GM18873 (cell line): ENCODE results near the gene WNT5B.

Source experiments
- ATAC-seq: cut with Tn5 transposase; IDR thresholded peaks from one replicate; pipeline ENCODE4 v1.9.1; 2021; ENCODE audit warnings: mild to moderate bottlenecking, moderate library complexity, moderate number of reproducible peaks; ENCODE audit not compliant: unreplicated experiment, low FRiP score

Gene WNT5B

DNA sequence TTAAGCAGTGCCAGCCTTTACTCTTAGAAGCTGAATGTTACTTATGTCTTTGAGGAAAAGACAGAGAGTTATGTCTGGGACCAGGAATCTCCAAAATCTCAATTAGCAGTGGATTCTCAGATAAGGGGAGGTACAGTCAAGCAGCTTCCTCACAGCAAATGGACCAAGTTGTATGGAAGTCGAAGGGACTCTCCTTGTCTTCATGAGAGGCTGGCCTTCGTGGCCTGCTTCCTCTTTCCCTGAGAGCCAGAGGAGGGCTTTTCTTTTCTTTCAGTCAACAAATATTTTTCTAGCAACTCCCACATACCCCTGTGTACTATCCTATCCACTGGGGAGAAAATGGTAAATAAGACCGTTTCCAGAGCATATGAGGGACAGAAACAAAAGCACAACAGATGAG, 6.6 kb upstream of the WNT5B start:
- ATAC-seq: no peak

DNA sequence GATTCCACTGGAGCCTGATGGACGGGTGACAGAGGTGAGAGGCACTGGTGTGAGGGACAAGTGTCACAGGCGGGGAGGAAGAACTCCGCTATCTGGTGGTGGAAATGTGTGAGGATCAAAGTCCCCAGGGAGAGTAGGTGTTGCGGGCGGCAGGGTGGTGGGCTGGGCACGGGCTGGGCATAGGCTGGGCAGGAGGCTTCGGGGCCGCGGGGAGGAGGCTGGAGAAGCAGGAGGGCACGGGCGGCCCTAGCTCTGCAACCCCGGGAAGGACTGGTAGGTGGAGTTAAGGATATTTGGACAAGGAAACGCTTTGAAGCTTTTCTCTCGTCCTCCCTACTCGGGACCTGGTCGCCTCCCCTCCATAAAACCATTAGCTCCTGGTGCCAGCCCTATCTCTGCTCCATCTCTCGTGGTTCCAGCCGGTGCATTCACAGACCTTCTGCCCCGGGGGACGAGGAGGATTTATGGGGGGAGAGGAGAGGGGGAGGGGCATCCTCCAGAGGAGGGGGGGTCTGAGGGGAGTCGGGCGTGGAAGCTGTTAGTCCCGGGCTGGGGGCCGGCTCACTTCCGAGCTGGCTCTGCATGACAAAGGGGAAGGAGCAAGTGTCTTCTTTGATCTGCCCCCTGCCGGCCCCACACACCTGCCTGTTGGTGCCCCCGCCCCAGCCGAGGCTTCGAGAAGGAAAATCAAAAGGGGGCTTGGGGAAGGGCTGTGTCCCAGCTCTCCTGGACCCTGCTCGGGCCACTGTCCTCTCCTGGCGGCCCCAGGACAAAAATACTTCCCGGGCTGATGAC, 504 bp downstream of the WNT5B start:
- ATAC-seq: no peak

DNA sequence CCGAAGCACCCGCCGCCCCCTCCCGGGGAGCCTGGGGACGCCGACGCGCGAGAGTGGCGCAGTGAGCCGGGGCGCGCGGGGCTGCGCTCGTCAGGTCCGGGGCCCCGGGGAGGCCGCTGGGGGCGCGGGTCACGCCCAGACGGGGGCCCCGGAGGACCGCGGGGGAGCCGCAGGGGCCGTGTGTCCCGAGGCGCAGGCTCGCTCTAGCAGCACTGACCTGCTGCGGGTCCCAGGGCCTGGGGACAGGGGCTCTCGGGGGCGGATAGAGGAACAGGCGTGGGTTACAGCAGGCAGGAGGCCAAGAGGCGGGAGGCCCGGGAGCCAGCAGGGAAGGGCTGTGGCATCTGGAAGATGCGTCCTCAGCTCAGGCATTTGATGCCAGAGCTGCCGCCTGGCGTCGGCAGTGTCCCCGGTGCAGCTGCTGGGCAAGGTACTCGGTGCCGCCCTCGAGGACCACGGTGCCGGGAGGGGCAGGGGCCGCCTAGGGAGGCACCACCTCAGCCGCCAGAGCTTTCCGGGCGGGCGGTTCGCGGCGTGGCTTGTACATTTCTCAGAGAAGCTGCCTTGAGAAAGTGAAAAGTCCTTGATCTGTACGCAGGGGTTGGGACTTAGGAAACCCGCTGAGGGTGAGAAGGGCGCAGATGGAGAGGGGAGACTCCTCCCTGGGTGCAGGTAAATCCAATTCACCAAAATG, 1.2 kb downstream of the WNT5B start:
- ATAC-seq: no peak

DNA sequence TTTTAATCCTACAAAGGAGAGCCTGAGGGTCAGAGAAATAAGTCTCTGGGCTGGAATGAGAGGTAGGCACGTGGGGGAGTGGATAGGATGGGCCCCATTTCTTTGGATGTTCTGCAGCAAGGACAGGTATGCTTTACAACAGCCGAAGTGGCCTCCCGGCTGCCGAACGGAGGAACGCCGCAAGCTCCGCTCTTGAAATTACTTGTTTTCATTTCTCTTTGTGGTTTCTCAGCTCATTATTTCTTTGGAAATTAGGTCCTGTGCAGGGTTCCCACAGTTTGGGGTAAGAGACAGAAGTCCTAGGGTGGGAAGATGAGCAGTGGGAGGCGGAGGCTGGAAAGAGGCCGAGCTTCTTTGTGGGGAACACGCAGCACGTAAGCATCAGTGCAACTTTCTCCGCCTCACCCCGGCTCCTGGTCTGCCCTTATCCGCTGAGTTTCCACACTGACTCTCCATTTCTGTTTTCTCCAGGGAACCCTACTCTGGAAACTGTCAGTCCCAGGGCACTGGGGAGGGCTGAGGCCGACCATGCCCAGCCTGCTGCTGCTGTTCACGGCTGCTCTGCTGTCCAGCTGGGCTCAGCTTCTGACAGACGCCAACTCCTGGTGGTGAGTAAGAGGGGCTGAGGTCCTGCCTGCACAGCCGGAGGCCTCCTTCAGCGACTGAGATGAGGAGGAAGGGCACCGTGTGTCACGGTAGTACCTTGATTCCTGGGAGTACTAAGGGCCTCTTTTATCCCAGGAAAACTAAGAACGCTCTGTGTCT, 2.0 kb downstream of the WNT5B start:
- no peak for ATAC-seq

DNA sequence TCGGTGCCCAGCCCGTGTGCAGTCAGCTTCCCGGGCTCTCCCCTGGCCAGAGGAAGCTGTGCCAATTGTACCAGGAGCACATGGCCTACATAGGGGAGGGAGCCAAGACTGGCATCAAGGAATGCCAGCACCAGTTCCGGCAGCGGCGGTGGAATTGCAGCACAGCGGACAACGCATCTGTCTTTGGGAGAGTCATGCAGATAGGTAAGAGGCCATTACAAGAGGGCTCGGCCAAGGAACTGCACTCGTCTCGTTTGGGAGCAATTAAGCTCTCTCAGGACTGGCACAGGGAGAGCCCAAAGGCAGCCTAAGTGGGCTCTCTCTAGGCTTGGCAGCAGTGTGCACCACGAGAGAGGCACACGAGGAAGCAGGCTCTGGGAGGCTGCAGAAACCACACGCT, 3.7 kb downstream of the WNT5B start:
- no peak for ATAC-seq

DNA sequence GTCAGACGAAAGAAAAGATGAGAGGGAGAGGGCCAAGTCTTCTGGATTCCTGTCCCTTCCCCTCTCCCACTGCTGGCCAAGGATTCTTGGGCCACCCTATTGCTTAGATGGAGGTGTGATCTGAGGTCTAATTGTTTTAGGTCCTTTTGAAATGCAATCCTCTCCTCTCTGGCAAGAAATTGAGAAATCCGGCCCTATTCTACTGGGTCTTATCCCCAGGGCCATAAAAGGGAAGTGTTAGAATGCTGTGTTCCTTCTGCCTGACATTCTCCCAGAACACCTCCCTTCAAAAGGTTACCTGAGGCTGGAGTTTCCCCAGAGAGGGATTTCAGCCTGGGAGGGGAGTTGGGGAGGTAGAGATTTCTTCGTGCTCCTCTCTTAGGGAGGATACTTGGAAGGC, 4.4 kb downstream of the WNT5B start:
- no peak for ATAC-seq

DNA sequence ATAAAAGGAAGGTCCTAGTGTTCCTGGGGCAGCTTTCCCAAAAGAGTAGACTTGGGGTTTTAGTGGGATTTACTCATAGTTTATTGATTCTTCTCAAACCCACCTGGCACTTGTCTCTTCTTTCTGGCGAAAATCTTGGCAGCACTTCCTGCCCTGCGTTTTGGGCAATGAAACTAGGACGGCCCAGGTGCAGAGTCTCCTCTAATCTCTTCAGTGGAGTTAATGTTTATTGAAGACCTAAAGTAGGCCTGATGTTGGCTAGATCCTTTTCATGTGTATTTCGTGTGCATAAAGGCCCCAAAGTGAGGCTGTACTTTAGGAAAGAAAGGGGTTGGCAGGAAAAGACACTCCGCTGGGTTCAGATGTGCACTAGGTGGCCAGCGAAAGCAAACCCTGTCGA, 5.1 kb downstream of the WNT5B start:
- no peak for ATAC-seq

DNA sequence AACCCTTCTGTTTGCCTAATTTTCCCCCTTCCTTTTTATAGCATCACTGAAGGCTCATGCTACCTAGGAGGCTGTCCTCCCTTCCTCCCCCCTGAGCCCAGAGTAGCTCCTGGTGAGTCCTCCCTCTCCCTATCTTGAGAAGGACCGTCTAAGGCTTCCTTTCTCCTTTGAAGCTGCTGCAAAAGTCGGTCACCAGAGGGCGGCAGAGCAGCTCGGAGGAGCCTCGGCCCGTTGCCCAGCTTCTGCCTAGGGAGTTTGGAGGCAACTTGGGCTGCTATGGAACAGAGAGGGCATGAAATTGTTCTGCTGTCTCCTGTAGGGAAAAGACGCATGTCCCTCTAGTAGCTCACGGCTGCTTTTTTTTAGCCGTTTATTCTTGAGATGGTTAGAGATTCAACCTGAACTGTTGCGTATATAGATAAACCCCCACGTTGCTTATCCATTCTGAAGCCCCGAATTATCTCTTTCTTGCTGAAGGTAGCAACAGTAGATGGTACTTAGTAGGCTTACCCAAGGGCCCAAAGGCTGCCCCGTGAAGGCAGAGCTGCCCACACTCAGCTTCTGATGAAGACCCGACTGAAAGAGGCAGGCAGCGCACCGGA, 5.7 kb downstream of the WNT5B start:
- ATAC-seq: no peak

DNA sequence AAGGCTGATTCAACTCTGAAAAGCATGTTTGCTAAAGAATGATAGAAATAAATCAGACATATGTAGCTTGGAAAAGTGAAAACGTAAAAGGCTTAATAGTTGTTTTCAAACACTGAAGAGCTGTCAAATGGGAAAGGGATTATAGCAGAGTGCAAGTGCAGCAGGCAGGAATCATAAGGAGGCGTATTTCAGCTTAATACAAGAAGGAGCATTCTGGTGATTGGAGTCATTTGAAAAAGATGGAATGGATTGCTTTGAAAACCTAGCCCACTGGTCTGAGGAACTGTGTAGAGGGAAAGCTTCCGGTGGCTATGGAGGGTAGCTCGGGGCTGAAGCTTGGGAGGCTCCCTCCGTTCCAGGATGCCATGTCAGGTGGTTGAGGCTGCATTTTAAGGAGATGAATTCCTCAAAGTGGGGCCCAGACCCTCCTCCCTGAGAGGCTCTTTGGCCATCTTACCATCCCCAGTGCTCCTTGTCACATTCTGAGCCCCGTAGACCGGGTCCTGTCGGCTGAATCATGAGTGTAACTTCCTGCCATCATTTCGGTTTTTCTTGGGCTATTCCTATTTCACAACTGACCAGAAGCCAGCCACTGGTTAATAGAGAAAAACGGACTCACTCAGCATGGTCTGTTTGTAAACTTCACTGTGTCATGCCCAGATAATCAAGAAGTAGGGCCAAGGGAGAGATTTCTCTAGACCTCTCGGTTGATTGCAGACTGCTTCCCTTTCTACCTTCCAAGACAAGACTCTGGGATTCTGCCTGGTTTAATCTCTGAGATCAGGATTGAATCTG, 6.5 kb downstream of the WNT5B start:
- no peak for ATAC-seq

DNA sequence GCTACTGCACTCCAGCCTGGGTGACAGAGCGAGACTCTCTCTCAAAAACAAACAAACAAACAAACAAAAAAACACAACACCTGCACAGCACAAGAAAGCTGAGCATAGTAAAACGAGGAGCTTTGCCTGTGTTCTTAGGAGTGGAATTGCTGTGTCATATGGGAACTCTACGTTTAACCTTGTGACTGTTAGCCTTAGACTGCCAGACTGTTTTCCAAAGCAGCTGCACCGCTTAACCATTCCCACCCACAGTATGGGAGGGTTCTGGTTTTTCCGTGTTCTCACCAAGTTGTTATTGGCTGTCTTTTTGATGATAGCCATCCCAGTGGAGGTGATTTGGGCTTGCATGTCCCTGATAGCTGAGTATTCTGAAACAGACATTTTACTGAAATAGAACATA, 9.2 kb downstream of the WNT5B start:
- no peak for ATAC-seq

DNA sequence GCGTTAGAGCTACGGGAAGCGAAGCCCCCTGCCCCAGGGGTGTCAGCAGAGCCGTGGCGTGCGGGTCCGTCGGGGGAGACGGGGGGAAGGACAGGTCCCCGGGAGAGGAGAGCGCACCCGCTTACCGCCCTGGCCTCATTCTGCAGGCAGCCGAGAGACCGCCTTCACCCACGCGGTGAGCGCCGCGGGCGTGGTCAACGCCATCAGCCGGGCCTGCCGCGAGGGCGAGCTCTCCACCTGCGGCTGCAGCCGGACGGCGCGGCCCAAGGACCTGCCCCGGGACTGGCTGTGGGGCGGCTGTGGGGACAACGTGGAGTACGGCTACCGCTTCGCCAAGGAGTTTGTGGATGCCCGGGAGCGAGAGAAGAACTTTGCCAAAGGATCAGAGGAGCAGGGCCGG, 10.5 kb downstream of the WNT5B start:
- no peak for ATAC-seq

DNA sequence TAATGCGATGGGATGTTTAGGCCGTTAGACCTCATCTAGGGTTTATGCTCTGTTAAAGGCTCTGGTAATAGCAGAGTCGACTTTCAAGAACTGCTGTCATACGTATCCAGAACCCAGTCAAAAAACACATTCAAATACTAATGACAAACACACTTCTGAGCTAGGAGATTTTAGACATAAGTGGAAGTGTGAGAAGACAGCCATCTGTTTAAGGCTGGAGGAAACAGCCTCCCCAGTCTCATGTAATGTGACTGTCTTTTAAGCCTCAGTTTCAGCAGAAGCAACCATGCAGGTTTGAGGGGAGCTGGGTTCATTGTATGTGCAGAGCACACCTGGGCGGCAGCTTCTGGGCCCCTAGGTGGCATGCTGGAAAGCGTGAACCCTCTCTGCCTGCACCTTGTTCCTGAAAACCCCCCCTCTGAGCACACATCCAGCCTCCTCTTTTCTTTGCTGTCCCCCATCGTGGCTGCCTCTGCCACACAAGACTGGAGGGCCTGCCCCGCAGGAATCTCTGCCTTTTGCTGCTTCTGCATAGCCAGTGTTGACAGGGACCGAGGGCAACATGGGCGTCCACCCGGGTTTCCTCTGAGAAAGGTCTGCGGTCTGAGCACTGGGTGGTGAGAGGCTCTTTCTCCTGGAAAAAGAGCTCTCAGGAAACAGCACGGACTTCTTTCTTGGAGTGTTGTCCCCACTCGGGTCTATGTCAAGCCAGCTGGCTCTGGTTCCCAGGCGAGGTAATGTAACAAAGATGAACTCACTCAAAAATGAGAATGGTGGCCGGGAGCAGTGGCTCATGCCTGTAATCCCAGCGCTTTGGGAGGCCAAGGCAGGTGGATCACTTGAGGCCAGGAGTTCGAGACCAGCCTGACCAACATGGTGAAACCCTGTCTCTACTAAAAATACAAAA, 11.6 kb downstream of the WNT5B start:
- ATAC-seq: no peak

DNA sequence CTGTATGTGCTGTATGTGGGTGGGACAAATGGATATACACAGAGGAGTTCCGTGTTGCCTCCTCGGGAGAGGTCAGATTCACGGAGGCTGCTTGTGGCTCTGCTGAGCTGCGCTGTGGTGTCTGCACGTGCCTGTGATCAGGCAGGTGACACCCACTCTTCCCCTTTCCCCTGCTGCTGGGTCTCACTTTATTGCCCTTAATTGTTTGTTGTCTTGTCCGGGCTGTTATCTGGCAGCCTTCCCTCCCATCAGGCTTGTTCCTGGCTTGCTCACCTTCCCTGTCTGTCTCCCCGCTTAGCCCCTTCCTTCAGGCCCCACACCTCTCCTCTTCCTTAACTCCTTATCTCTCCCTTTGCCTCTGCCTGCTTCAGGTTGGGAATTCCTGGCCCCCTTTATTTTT, 13.5 kb downstream of the WNT5B start:
- no peak for ATAC-seq

DNA sequence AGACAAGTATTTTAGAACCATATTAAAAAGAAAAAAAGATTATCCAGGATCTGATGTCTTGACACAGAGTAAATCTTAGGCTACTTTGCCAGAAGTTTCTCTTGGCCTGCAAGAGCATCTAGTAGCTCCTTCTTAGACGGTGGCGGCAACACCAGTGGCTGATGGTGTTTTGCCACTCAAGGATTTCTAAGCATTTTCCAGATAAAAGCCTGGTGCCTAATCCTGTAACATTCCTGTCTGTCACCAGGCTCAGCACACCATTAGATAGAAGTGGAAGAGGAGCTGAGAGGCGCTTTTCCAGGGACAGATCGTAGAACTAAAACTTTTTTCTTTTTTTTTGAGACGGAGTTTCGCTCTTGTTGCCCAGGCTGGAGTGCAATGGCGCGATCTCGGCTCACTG, 14.0 kb downstream of the WNT5B start:
- ATAC-seq: no peak

DNA sequence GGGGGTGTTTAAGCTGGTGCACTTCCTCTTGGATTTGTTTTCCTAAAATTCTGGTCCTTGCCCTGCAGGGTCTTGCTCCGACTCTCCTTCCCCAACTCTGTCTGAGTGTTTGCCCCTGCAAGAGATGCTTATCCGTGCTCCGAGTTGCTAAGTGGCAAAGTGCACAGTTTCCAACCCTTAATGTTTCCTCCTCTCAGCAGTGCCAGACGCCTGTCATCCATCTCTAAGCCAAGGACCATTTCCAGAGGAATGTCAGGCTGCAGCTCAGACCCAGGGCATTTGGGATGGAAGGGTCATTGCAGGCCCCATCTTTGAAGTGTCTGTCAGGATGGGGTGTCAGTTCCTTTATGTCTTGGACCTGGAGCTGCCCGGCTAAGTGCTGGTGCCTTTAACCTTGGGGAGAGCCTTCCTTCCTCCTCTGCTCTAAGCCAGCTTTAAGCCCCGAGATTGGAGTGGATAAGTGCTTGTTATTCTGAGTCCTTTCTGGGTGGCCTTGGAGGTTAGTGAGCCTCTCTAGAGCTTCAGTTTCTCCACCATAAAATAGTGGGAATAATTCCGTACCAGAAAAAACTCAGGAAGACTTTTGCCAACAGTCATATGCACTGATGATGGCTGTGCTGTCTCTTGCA, 15.0 kb downstream of the WNT5B start:
- no peak for ATAC-seq

DNA sequence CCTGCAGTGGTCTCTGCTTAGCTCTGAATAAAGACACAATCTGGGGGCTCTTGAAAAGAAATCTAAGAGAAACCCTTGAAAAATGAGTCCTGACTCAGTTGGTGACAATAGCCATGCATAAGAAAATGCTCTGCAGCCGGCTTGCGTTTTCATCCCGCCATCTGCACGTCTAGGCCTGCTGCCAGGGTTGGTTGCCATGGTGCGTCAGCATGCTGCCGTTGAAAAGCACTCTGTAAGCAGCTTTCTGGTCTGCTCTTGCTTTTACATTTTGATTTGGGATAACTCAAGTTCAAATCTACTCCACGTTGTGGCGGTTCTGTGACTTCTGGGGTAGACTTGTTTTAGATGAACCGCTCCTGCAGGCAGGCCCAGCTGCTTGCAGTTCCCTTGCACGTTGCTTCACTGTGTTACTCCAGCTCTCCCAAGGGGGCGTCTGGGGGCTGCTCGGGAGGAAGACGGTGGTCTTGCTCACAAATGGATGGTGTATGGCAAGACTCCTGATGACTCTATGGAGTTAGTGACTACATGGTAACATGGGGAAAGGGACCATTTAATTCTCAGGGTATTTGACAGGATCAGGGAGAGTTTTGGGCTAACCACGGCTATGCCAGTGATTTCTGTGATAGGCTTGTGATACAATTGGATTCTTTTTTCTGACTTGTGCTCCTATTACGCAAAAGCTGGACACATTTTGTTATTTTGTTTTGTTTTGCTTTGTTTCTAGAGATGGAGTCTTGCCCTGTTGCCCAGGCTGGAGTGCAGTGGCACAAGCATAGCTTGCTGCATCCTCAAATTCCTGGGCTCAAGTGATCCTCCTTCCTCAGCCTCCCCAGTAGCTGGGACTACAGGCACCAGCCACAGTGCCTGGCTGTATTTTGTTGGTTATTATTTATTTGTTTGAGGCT, 15.8 kb downstream of the WNT5B start:
- ATAC-seq: no peak

DNA sequence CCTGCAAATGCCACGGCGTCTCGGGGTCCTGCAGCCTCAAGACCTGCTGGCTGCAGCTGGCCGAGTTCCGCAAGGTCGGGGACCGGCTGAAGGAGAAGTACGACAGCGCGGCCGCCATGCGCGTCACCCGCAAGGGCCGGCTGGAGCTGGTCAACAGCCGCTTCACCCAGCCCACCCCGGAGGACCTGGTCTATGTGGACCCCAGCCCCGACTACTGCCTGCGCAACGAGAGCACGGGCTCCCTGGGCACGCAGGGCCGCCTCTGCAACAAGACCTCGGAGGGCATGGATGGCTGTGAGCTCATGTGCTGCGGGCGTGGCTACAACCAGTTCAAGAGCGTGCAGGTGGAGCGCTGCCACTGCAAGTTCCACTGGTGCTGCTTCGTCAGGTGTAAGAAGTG, 16.8 kb downstream of the WNT5B start:
- no peak for ATAC-seq
